SK-N-SH treated with all-trans-retinoic acid at 6 μM for 48 hours (cell line): ENCODE results near the gene LRRC56.
"Not testable (repeated sequence)": the region's sequence is repeated elsewhere in the genome, so short reads cannot be mapped to it uniquely, and the experiment has no call there.

ENCODE experiments used
- ATAC-seq: fragments of 200-7000 bp; cut with Tn5 transposase; 3 replicates; pipeline ENCODE4 v1.9.1; 2020; ENCODE audit warnings: mild to moderate bottlenecking, moderate library complexity
- ARNTL ChIP-seq: fragments of 450-650 bp; formaldehyde crosslinking; IDR thresholded peaks from 2 replicates; pipeline ENCODE4 v1.5.0; 2020; ENCODE audit warnings: low read depth, mild to moderate bottlenecking, moderate library complexity, borderline replicate concordance
- BACH2 ChIP-seq: fragments of 250-450 bp; sonication (Bioruptor Pico); IDR thresholded peaks from 2 replicates; pipeline ENCODE4 v1.9.0; 2021; ENCODE audit warnings: mild to moderate bottlenecking, borderline replicate concordance
- ESRRG ChIP-seq: fragments of 250-450 bp; sonication (Bioruptor Pico); IDR thresholded peaks from 2 replicates; pipeline ENCODE4 v1.6.1; 2021; ENCODE audit warnings: mild to moderate bottlenecking
- GLIS3 ChIP-seq: fragments of 250-450 bp; sonication (Bioruptor Pico); IDR thresholded peaks from 2 replicates; pipeline ENCODE4 v1.5.0; 2020; ENCODE audit warnings: mild to moderate bottlenecking, moderate library complexity
- ISL1 ChIP-seq: fragments of 250-450 bp; sonication (Bioruptor Pico); IDR thresholded peaks from 2 replicates; pipeline ENCODE4 v2.1.2; 2022; ENCODE audit warnings: mild to moderate bottlenecking, moderate library complexity
- OSR1 ChIP-seq: fragments of 250-450 bp; sonication (Bioruptor Pico); IDR thresholded peaks from 2 replicates; pipeline ENCODE4 v1.8.0; 2022; ENCODE audit warnings: moderate library complexity, mild to moderate bottlenecking, inconsistent platforms
- PPARA ChIP-seq: fragments of 250-450 bp; sonication (Bioruptor Pico); IDR thresholded peaks from 2 replicates; pipeline ENCODE4 v1.5.0; 2020; ENCODE audit warnings: mild to moderate bottlenecking, borderline replicate concordance
- RARB ChIP-seq: fragments of 250-450 bp; sonication (Bioruptor Pico); IDR thresholded peaks from 2 replicates; pipeline ENCODE4 v1.8.0; 2021; ENCODE audit warnings: mild to moderate bottlenecking, moderate library complexity
- SNAI2 ChIP-seq: fragments of 250-450 bp; sonication (Bioruptor Pico); IDR thresholded peaks from 2 replicates; pipeline ENCODE4 v1.5.0; 2020; ENCODE audit warnings: mild to moderate bottlenecking, moderate library complexity
- TCF4 ChIP-seq: fragments of 250-450 bp; sonication (Bioruptor Pico); IDR thresholded peaks from 2 replicates; pipeline ENCODE4 v1.8.0; 2021; ENCODE audit warnings: mild to moderate bottlenecking, moderate library complexity, borderline replicate concordance
- TOX ChIP-seq: fragments of 250-450 bp; sonication (Bioruptor Pico); IDR thresholded peaks from 2 replicates; pipeline ENCODE4 v1.8.0; 2021; ENCODE audit warnings: mild to moderate bottlenecking, moderate library complexity, borderline replicate concordance
- ZC3H10 ChIP-seq: fragments of 250-450 bp; sonication (Bioruptor Pico); IDR thresholded peaks from 2 replicates; pipeline ENCODE4 v1.5.1; 2021; ENCODE audit warnings: mild to moderate bottlenecking, moderate library complexity
- ZFP3 ChIP-seq: fragments of 250-450 bp; sonication (Bioruptor Pico); IDR thresholded peaks from 2 replicates; pipeline ENCODE4 v1.5.0; 2020; ENCODE audit warnings: mild to moderate bottlenecking, moderate library complexity
- ZFP30 ChIP-seq: fragments of 450-650 bp; formaldehyde crosslinking; IDR thresholded peaks from 2 replicates; pipeline ENCODE4 v1.5.0; 2022; ENCODE audit warnings: mild to moderate bottlenecking, moderate library complexity
- ZNF70 ChIP-seq: fragments of 450-650 bp; formaldehyde crosslinking; IDR thresholded peaks from 2 replicates; pipeline ENCODE4 v1.5.0; 2020; ENCODE audit warnings: mild to moderate bottlenecking, moderate library complexity
- ZNF8 ChIP-seq: fragments of 450-650 bp; formaldehyde crosslinking; IDR thresholded peaks from 2 replicates; pipeline ENCODE4 v1.5.0; 2020; ENCODE audit warnings: mild to moderate bottlenecking, moderate library complexity
- TF ChIP-seq, protein P1 (sequence below): fragments of 250-450 bp; sonication (Bioruptor Pico); IDR thresholded peaks from 2 replicates; pipeline ENCODE4 v1.8.0; 2021; ENCODE audit warnings: low read depth, mild to moderate bottlenecking, moderate library complexity, borderline replicate concordance
- TF ChIP-seq, protein P2 (sequence below): fragments of 250-450 bp; sonication (Bioruptor Pico); IDR thresholded peaks from 2 replicates; pipeline ENCODE4 v1.8.0; 2020; ENCODE audit warnings: mild to moderate bottlenecking, moderate library complexity, borderline replicate concordance
- TF ChIP-seq, protein P3 (sequence below): fragments of 250-450 bp; sonication (Bioruptor Pico); IDR thresholded peaks from 2 replicates; pipeline ENCODE4 v1.5.0; 2020; ENCODE audit warnings: mild to moderate bottlenecking, moderate library complexity
- TF ChIP-seq, protein P4 (sequence below): fragments of 250-450 bp; sonication (Bioruptor Pico); IDR thresholded peaks from 2 replicates; pipeline ENCODE4 v1.5.1; 2020; ENCODE audit warnings: low read depth, mild to moderate bottlenecking, moderate library complexity

Gene LRRC56

DNA sequence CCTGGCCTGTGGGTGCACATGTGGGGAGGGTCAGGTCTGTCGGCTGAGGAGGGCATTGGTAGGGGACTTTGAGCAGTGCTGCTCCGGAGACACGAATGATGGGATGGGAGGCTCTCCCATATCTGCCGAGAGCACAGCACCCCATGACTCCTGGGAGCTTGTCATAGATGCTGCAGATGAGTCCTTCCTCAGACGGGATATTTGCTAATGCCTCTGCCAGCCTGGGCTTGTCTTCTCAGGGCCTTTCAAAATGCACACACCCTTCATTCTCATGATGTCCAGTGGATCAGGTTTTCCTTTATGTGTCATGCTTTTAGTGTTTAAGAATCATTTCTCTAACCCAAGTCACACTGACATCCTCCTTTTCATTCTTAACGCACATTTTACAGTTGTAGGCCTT lies 22.2 kb upstream of the LRRC56 start:
- TF ChIP-seq TCF4 (CRISPR knock-in tag) (no peak), ZNF70 (CRISPR knock-in tag) (no peak), OSR1 (CRISPR knock-in tag) (no peak), SNAI2 (CRISPR knock-in tag) (no peak), ZFP30 (no peak), ZFP3 (CRISPR knock-in tag) (no peak), PPARA (CRISPR knock-in tag) (no peak), ESRRG (CRISPR knock-in tag) (no peak), RARB (CRISPR knock-in tag) (no peak), TOX (CRISPR knock-in tag) (no peak), ARNTL (CRISPR knock-in tag) (no peak), ZC3H10 (CRISPR knock-in tag) (no peak), ISL1 (no peak)
- TF ChIP-seq, protein P1, sequence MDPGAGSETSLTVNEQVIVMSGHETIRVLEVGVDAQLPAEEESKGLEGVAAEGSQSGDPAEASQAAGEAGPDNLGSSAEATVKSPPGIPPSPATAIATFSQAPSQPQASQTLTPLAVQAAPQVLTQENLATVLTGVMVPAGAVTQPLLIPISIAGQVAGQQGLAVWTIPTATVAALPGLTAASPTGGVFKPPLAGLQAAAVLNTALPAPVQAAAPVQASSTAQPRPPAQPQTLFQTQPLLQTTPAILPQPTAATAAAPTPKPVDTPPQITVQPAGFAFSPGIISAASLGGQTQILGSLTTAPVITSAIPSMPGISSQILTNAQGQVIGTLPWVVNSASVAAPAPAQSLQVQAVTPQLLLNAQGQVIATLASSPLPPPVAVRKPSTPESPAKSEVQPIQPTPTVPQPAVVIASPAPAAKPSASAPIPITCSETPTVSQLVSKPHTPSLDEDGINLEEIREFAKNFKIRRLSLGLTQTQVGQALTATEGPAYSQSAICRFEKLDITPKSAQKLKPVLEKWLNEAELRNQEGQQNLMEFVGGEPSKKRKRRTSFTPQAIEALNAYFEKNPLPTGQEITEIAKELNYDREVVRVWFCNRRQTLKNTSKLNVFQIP (CRISPR knock-in tag) = no peak
- TF ChIP-seq, protein P2, sequence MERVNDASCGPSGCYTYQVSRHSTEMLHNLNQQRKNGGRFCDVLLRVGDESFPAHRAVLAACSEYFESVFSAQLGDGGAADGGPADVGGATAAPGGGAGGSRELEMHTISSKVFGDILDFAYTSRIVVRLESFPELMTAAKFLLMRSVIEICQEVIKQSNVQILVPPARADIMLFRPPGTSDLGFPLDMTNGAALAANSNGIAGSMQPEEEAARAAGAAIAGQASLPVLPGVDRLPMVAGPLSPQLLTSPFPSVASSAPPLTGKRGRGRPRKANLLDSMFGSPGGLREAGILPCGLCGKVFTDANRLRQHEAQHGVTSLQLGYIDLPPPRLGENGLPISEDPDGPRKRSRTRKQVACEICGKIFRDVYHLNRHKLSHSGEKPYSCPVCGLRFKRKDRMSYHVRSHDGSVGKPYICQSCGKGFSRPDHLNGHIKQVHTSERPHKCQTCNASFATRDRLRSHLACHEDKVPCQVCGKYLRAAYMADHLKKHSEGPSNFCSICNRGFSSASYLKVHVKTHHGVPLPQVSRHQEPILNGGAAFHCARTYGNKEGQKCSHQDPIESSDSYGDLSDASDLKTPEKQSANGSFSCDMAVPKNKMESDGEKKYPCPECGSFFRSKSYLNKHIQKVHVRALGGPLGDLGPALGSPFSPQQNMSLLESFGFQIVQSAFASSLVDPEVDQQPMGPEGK (CRISPR knock-in tag) = no peak
- TF ChIP-seq, protein P3, sequence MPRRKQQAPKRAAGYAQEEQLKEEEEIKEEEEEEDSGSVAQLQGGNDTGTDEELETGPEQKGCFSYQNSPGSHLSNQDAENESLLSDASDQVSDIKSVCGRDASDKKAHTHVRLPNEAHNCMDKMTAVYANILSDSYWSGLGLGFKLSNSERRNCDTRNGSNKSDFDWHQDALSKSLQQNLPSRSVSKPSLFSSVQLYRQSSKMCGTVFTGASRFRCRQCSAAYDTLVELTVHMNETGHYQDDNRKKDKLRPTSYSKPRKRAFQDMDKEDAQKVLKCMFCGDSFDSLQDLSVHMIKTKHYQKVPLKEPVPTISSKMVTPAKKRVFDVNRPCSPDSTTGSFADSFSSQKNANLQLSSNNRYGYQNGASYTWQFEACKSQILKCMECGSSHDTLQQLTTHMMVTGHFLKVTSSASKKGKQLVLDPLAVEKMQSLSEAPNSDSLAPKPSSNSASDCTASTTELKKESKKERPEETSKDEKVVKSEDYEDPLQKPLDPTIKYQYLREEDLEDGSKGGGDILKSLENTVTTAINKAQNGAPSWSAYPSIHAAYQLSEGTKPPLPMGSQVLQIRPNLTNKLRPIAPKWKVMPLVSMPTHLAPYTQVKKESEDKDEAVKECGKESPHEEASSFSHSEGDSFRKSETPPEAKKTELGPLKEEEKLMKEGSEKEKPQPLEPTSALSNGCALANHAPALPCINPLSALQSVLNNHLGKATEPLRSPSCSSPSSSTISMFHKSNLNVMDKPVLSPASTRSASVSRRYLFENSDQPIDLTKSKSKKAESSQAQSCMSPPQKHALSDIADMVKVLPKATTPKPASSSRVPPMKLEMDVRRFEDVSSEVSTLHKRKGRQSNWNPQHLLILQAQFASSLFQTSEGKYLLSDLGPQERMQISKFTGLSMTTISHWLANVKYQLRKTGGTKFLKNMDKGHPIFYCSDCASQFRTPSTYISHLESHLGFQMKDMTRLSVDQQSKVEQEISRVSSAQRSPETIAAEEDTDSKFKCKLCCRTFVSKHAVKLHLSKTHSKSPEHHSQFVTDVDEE (CRISPR knock-in tag) = no peak
- TF ChIP-seq, protein P4, sequence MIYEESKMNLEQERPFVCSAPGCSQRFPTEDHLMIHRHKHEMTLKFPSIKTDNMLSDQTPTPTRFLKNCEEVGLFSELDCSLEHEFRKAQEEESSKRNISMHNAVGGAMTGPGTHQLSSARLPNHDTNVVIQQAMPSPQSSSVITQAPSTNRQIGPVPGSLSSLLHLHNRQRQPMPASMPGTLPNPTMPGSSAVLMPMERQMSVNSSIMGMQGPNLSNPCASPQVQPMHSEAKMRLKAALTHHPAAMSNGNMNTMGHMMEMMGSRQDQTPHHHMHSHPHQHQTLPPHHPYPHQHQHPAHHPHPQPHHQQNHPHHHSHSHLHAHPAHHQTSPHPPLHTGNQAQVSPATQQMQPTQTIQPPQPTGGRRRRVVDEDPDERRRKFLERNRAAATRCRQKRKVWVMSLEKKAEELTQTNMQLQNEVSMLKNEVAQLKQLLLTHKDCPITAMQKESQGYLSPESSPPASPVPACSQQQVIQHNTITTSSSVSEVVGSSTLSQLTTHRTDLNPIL (CRISPR knock-in tag) = no peak

DNA sequence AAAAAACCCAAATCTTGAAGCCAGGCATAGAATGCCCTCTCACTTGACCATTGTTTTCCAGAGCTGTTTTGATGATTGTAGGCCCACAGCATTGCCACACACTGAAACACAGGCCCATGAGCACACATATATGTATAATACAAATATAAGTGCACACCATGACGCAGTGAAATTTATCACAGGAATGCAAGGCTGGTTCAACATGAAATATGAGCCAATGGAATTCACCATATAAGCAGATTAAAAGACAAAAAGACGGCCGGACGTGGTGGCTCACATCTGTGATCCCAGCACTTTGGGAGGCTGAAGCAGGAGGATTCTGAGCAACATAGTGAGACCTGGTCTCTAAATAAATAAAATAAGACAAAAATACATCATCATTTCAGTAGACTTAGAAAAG lies 20.9 kb upstream of the LRRC56 start:
- ATAC-seq = no peak
- TF ChIP-seq BACH2 (CRISPR knock-in tag) (no peak), TOX (CRISPR knock-in tag) (no peak), ARNTL (CRISPR knock-in tag) (no peak), ZNF8 (CRISPR knock-in tag) (no peak), ZFP30 (no peak), GLIS3 (no peak), ZC3H10 (CRISPR knock-in tag) (no peak), ZNF70 (CRISPR knock-in tag) (no peak), ESRRG (CRISPR knock-in tag) (no peak)
- TF ChIP-seq, protein P1 (CRISPR knock-in tag) = no peak
- TF ChIP-seq, protein P3 (CRISPR knock-in tag) = no peak
- TF ChIP-seq, protein P2 (CRISPR knock-in tag) = no peak

More for the DNA sequence above, 22.2 kb upstream of the LRRC56 start:
- ATAC-seq = no peak

DNA sequence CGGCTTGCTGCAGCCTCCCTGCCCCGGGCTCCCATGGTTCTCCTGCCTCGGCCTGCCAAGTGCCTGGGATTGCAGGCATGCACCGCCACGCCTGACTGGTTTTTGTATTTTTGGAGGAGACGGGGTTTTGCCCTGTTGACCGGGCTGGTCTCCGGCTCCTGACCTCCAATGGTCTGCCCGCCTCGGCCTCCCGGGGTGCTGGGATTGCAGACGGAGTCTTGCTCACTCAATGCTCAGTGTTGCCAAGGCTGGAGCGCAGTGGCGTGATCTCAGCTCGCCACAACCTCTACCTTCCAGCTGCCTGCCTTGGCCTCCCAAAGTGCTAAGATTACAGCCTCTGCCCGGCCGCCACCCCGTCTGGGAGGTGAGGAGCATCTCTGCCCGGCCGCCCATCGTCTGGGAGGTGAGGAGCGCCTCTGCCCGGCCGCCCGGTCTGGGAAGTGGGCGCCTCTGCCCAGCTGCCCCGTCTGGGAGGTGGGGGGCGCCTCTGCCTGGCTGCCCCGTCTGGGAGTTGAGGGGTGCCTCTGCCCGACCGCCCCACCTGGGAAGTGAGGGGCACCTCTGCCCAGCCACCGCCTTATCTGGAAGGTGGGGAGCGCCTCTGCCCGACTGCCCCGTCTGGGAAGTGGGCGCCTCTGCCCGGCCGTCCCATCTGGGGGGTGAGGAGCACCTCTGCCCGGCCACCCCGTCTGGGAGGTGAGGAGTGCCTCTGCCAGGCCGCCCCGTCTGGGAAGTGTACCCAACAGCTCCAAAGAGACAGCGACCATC lies 20.2 kb upstream of the LRRC56 start:
- not testable (repeated sequence) for ATAC-seq
